HG02588 (cell line): Measurements from ENCODE around the gene TRPM3.
"Not testable (repeated sequence)": the region's sequence is repeated elsewhere in the genome, so short reads cannot be mapped to it uniquely, and the experiment has no call there.

ENCODE experiments used
- ATAC-seq: cut with Tn5 transposase; IDR thresholded peaks from one replicate; pipeline ENCODE4 v1.9.1; 2021; ENCODE audit warnings: mild to moderate bottlenecking, moderate library complexity; ENCODE audit not compliant: unreplicated experiment

Gene TRPM3

DNA sequence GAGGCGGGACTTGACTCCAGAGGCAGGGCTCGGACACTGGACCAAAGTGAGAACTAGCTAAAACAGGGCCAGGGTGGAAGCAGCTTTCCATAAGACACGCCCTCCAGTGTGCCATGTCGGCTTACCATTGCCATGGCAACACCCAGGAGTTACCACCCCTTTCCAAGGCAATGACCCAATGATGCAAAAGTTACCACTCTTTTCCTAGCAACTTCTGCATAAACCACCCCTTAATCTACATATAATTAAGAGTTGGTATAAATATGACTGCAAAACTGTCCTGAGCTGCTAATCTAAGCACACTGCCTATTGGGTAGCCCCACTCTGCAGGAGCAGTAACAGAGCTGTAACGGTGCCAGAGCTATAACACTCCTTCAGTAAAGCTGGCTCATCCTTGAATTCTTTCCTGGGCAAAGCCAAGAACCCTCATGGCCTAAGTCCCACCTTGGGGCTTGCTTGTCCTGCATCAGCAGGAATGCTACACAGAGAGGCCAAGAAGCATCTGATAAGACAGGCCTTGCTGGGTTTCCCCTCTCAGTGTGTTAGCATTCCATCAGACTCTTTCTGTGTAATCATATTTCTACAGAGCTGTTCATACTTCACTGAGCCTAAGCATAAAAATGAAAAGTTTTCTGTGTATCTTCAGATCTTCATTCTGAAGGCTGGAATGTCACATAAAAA, 444.2 kb downstream of the TRPM3 start:
- ATAC-seq = no peak

DNA sequence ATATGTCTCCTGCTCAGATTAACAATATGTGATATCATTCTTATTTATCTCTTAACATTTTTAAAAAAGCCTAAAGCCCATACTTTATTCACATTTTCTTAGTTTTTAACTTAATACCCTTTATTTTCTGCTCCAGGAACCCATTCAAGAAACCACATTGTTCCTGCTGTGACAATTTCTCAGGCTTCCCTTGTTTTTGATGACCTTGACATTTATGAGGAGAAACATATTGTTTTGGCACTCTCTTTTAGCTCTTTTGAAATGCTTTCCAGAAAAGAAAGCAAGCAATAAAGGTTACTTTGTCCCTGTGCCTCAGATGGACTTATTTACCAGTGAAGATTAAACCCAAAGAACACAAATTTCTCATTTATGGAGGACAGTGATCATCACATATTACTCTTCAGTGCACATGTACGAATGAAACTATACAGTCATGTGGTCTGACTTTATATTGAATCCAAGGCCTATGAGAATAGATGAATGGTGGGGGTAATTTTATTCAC, 445.5 kb downstream of the TRPM3 start:
- no peak for ATAC-seq

DNA sequence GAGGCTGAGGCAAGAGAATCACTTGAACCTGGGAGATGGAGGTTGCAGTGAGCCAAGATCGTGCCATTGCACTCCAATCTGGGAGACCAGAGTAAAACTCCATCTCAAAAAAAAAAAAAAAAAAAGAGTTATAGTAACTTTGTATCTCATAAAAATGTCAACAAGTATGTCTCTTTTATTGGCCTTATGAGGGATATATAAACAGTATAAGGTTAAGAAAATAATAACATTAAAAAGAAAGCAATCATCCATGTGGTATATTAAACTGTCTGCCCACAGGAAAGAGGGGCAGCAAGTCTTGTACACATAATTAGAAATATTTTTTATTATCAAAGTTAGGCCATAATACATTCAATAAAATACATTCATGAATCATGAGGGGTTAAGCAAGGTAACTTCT, 447.6 kb downstream of the TRPM3 start:
- ATAC-seq = no peak

- no peak for ATAC-seq
Measured at GRCh38 chr9:70672161-70672649, 449.2 kb downstream of the TRPM3 start.

DNA sequence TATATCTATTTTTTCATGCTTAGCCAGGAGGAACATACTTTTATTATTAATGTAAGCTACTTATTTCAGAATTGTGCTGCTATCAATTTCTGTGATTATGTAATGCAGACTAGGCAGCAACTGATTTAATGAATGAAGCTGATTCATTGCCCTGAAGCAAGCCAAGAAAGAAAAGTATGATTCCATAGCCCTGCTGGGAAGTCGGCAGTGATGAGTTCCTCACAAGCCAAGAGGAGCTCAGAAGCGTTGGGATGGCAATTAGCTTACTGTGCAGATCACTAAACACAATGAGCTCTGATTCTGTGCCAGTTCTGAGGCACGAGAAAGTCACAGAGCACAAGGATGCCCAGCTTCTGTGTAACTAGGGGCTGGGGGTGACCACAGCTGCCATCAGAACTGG, 452.7 kb downstream of the TRPM3 start:
- no peak for ATAC-seq

- no peak for ATAC-seq
Measured at GRCh38 chr9:70658765-70659164, 462.7 kb downstream of the TRPM3 start.

GRCh38 chr9:70656281-70656680, 465.1 kb downstream of the TRPM3 start:
- ATAC-seq = no peak

GRCh38 chr9:70654144-70654543, 467.3 kb downstream of the TRPM3 start:
- ATAC-seq = no peak

- ATAC-seq = not testable (repeated sequence)
Measured at GRCh38 chr9:70644627-70645026, 476.8 kb downstream of the TRPM3 start.

DNA sequence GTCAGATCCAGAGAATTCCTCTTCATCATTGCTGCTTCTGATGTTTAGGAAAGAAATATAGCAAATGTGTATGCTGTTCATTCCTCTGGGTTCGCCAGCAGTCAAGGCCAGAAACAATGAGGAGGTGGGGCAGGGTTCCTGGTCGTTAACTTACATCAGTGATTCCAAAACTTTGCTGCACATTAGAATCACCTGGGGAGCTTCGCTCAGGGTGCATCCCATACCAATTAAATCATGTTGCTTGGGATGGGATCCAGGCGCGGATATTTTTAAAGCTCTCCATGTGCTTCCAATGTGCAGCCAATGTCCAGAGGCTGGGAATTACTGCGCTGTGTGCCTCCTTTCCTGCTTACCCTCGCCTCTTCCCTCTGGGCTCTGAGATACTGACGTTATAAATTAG, 479.1 kb downstream of the TRPM3 start:
- ATAC-seq = no peak

- ATAC-seq = no peak
Measured at GRCh38 chr9:70641631-70642030, 479.8 kb downstream of the TRPM3 start.

GRCh38 chr9:70641031-70641430, 480.4 kb downstream of the TRPM3 start:
- ATAC-seq = no peak

DNA sequence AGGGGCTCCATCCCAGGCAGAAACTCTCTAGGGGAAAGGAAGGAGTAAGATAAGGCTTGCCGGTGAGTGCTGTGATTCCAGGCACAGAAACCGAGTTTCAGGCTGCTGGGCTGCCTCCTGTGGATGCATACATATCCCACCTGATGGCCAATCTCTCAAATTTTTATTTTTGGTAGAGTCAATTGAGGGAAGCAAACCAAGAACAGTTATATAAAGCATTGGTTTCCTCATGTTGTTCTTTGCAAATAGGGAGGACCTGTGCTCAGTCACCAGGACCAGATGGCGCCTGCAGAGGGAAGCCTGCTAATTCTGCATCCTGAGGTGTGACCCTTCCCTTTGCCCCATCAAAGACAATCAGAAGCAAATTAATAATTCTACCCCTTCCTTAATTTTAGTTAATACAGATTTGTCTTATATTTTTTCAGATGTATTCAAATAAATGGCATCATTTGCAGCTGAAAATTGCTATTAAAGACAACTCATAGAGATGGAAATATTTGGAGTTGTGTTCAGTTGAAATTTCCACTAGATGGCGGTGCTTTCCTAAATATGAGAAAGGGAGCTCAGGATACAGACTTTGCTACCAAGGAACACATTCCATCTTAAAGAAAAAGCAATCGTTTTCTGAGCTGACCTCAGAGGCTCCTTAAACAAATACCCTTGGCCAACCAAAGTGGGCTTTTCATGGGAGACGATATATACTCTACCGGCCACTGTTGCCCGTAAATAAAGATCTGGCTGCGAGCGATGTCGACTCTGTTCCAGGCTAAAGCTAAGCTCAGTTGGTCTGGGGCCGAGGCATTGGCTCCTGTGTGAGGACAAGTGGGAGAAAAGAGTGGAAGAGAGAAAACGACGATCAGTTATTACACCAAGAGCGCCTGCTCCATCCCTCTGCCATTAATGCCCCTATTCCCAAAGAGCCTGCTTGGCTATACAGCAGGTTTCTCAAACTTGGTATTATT, 481.3 kb downstream of the TRPM3 start:
- ATAC-seq = peak; percentile 66

DNA sequence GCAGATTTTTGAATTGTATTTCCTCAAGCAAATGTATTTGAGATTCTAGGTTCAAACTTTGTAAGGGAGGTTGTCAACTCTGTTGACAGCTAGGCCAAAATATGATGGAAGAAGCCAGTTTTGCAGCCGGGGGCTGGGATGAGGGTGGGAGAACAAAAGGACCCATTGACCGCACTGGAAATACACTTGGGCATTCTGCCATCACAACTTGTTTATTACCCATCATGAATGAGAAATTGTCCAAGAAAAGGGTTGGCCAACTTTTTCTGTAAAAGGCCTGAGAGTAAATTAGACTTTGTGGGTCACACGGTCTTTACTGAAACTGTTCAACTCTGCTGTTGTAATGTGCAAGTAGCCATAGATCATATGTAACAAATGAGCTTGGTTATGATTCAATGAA, 485.6 kb downstream of the TRPM3 start:
- no peak for ATAC-seq

- no peak for ATAC-seq
Measured at GRCh38 chr9:70634696-70635095, 486.7 kb downstream of the TRPM3 start.

- ATAC-seq = no peak
Measured at GRCh38 chr9:70630971-70631370, 490.4 kb downstream of the TRPM3 start.

DNA sequence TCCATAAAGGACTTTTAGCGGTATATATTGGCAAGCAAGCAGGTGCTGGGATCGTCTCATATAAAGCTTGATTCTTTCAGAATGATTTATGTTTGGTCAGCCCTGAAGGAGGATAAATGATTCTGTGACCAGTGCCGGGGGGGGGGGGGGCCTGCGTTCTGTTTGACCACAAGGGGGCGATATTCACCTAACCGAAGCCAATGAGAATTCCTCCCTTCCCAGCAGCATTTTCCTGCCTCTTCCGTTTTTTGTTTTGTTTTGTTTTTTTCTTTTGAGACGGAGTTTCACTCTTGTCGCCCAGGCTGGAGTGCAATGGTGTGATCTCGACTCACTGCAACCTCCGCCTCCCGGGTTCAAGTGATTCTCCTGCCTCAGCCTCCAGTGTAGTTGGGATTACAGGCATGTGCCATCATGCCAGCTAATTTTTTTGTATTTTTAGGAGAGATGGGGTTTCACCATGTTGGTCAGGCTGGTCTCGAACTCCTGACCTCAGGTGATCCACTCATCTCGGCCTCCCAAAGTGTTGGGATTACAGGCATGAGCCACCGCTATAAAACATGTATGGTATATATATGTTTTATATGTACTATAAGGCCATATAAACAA, 492.2 kb downstream of the TRPM3 start:
- not testable (repeated sequence) for ATAC-seq

DNA sequence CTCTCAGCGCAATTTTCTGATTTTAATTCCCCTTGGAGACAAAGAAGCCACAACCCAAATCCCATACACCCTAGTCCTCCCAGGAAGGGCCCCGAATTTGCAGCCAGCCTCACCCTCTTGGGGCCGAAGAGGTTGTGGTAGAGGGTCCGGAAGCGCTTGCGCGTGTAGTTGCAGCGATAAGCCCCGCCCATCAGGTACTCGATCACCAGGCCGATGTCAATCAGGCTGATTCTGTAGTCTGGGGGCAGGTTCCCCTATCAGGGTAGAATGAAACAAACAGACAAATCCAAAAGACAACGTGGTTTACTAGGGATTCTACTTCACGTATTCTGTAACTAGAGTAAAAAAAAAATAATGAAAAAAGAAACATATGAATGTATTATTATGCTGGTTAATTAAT, 496.3 kb downstream of the TRPM3 start:
- ATAC-seq = no peak

GRCh38 chr9:70618784-70619183, 502.6 kb downstream of the TRPM3 start:
- ATAC-seq = no peak

DNA sequence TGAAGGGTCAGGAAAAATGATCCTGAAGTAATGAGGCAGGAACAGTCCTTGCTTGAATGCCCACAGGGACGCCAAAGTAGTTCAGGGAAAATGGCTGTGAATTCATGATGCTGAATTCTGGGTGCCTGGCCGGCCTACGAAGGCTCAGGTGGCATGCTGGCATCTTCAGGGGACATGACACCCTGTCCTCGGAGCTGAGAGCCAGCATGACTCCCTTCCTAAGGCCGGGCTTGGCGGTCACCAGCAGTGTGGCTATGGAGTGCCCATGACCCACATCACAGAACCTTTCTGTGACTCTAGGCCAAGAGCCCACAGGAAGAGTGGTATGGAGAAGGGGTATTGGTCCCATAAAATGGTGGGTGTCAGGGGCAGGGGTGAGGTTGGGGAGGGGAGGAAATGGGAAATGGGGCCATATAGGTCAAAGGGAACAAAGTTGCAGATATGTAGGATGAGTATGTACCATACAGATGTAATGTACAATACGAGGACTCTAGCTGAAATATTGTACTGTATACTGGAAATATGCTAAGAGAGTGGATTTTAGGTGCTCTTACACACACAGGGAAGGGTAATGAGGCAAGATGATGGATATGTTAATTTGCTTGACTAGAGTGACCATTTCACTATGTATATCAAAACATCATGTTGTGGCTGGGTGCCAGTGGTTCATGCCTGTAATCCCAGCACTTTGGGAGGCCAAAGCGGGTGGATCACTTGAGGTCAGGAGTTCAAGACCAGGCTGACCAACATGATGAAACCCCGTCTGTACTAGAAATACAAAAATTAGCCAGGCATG, 504.2 kb downstream of the TRPM3 start:
- ATAC-seq = no peak
